ENCODE data around the gene ARHGAP15.
A peak's percentile ranks its signal among the peaks of the same experiment; 100 is the strongest.

ARHGAP15 gene

GRCh38 chr2:143144813-143145455 is 15.7 kb downstream of the ARHGAP15 start:
- no peak for DNase-seq (ENCODE audit: low read depth)

GRCh38 chr2:143146366-143146765 is 17.1 kb downstream of the ARHGAP15 start:
- DNase-seq (ENCODE audit: low read depth), result no peak

GRCh38 chr2:143146815-143147530 is 17.8 kb downstream of the ARHGAP15 start:
- no peak for DNase-seq (ENCODE audit: low read depth)

GRCh38 chr2:143148011-143148410 is 18.8 kb downstream of the ARHGAP15 start:
- DNase-seq (ENCODE audit: low read depth), result no peak

GRCh38 chr2:143148757-143149156 is 19.5 kb downstream of the ARHGAP15 start:
- DNase-seq (ENCODE audit: low read depth), result no peak

GRCh38 chr2:143150287-143150686 is 21.1 kb downstream of the ARHGAP15 start:
- no peak for DNase-seq (ENCODE audit: low read depth)

GRCh38 chr2:143151111-143151752 is 22.0 kb downstream of the ARHGAP15 start:
- DNase-seq (ENCODE audit: low read depth), result no peak

- no peak for DNase-seq (ENCODE audit: low read depth)
These were observed 23.0 kb downstream of the ARHGAP15 start for GRCh38 chr2:143152219-143152618.

- no peak for DNase-seq (ENCODE audit: low read depth)
These were observed 23.4 kb downstream of the ARHGAP15 start for GRCh38 chr2:143152637-143153036.

GRCh38 chr2:143155661-143156060 is 26.4 kb downstream of the ARHGAP15 start:
- no peak for DNase-seq (ENCODE audit: low read depth)

- no peak for DNase-seq (ENCODE audit: low read depth)
These were observed 27.8 kb downstream of the ARHGAP15 start for GRCh38 chr2:143157001-143157400.

- DNase-seq (ENCODE audit: low read depth), result no peak
These were observed 28.2 kb downstream of the ARHGAP15 start for GRCh38 chr2:143157418-143157817.

- DNase-seq (ENCODE audit: low read depth), result no peak
These were observed 28.9 kb downstream of the ARHGAP15 start for GRCh38 chr2:143158098-143158497.

GRCh38 chr2:143158551-143159485 is 29.6 kb downstream of the ARHGAP15 start:
- DNase-seq (ENCODE audit: low read depth), result no peak

- no peak for DNase-seq (ENCODE audit: low read depth)
These were observed 30.2 kb downstream of the ARHGAP15 start for GRCh38 chr2:143159486-143159840.

GRCh38 chr2:143160732-143161707 is 31.8 kb downstream of the ARHGAP15 start:
- no peak for DNase-seq (ENCODE audit: low read depth)

GRCh38 chr2:143162123-143162837 is 33.1 kb downstream of the ARHGAP15 start:
- DNase-seq (ENCODE audit: low read depth), result peak; percentile 59

GRCh38 chr2:143162997-143163396 is 33.8 kb downstream of the ARHGAP15 start:
- no peak for DNase-seq (ENCODE audit: low read depth)

GRCh38 chr2:143163499-143163898 is 34.3 kb downstream of the ARHGAP15 start:
- DNase-seq (ENCODE audit: low read depth), result no peak

GRCh38 chr2:143165291-143165690 is 36.1 kb downstream of the ARHGAP15 start:
- no peak for DNase-seq (ENCODE audit: low read depth)

Data from ELR (cell line).